H1 (cell line): ENCODE data around the gene ADGRV1. TPM values are rescaled to one million over a fixed set of nuclear protein-coding genes. Genes with fewer than 3 reads are reported as not detected.

Source experiments
- CTCF ChIA-PET: fragments of 300-600 bp; sonication (Branson Sonifier 250); formaldehyde crosslinking; loops from one replicate; lab custom pipeline; 2021; ENCODE audit not compliant: partially characterized antibody; lab: Charles Lee
- POLR2A ChIA-PET: fragments of 300-600 bp; sonication (Branson Sonifier 250); formaldehyde crosslinking; loops from one replicate; lab custom pipeline; 2021; ENCODE audit warnings: inconsistent platforms; ENCODE audit not compliant: partially characterized antibody; lab: Charles Lee
- DNase-seq, 2 experiments: peaks; one replicate each; pipeline versions ENCODE4 v3.0.0 to v3.0.0-alpha.2; 2010 to 2022; ENCODE audit warnings: low spot score in 2 of 2, low read depth in 1 of 2, mixed read lengths in 1 of 2
- FAIRE-seq: peaks from 2 replicates; lab custom pipeline; 2011; peaks lifted over from hg19 to GRCh38; lab: Jason Lieb, UNC
- H2AFZ ChIP-seq: 2 replicates; pipeline ENCODE4 v1.8.1; 2012; ENCODE audit warnings: low read length, inconsistent platforms
- H2AK5ac ChIP-seq: 2 replicates; pipeline ENCODE4 v1.6.1; 2013; ENCODE audit warnings: low read depth, low read length
- H2BK120ac ChIP-seq: replicated peaks from 2 replicates; pipeline ENCODE3; 2013; ENCODE audit warnings: low read depth, low read length, inconsistent platforms
- H2BK12ac ChIP-seq: 2 replicates; pipeline ENCODE4 v1.6.1; 2013; ENCODE audit warnings: low read depth, low read length
- H2BK15ac ChIP-seq: 2 replicates; pipeline ENCODE4 v1.6.1; 2013; ENCODE audit warnings: low read length
- H2BK20ac ChIP-seq: 2 replicates; pipeline ENCODE4 v1.6.1; 2013; ENCODE audit warnings: low read length
- H2BK5ac ChIP-seq: 2 replicates; pipeline ENCODE4 v1.6.1; 2013; ENCODE audit warnings: low read depth, low read length
- H3K14ac ChIP-seq: 2 replicates; pipeline ENCODE4 v1.6.1; 2013; ENCODE audit warnings: inconsistent platforms; ENCODE audit not compliant: insufficient read length
- H3K18ac ChIP-seq: 2 replicates; pipeline ENCODE4 v1.6.1; 2013; ENCODE audit warnings: low read length; ENCODE audit errors: extremely low read depth
- H3K23ac ChIP-seq: 2 replicates; pipeline ENCODE4 v1.6.1; 2013; ENCODE audit warnings: inconsistent platforms; ENCODE audit not compliant: insufficient read length
- H3K23me2 ChIP-seq: 2 replicates; pipeline ENCODE4 v1.6.1; 2013; ENCODE audit warnings: low read depth, low read length
- H3K27ac ChIP-seq: 2 replicates; pipeline ENCODE4 v1.6.1; 2011; ENCODE audit warnings: low read depth, low read length, inconsistent platforms
- H3K27me3 ChIP-seq, 4 experiments: replicated peaks in 1 of 4; 1 replicate in 1 of 4; 2 replicates in 3 of 4; pipeline versions ENCODE4 v1.6.1 to v1.8.1; 2011 to 2013; ENCODE audit warnings: low read length in 3 of 4, mild to moderate bottlenecking in 3 of 4, inconsistent platforms in 2 of 4, mixed read lengths in 2 of 4, moderate library complexity in 1 of 4; ENCODE audit not compliant: control insufficient read depth in 3 of 4, insufficient read depth in 3 of 4; ENCODE audit errors: extremely low read depth in 1 of 4
- H3K36me3 ChIP-seq, 4 experiments: 2 replicates each; pipeline versions ENCODE4 v1.6.1 to v1.8.1; 2011 to 2013; ENCODE audit warnings: mild to moderate bottlenecking in 4 of 4, low read length in 3 of 4, moderate library complexity in 2 of 4, control low read depth in 1 of 4, inconsistent platforms in 1 of 4; ENCODE audit not compliant: insufficient read depth in 4 of 4, control insufficient read depth in 2 of 4
- H3K4ac ChIP-seq: replicated peaks from 2 replicates; pipeline ENCODE3; 2013; ENCODE audit warnings: low read length, low read depth, mixed read lengths, inconsistent platforms; ENCODE audit not compliant: insufficient read length
- H3K4me1 ChIP-seq, 4 experiments: replicated peaks in 1 of 4; 1 replicate in 1 of 4; 2 replicates in 3 of 4; pipeline versions ENCODE4 v1.6.1 to v1.8.1; 2011 to 2013; ENCODE audit warnings: low read length in 3 of 4, inconsistent platforms in 2 of 4, mixed read lengths in 1 of 4; ENCODE audit not compliant: insufficient read depth in 4 of 4, control insufficient read depth in 3 of 4
- H3K4me2 ChIP-seq, 2 experiments: 2 replicates each; pipeline versions ENCODE4 v1.6.1 to v1.8.1; 2011 to 2013; ENCODE audit warnings: low read depth in 2 of 2, low read length in 2 of 2, control low read depth in 1 of 2, inconsistent platforms in 1 of 2, mild to moderate bottlenecking in 1 of 2; ENCODE audit not compliant: insufficient read depth in 1 of 2
- H3K4me3 ChIP-seq, 4 experiments: fragments of 200-600, 300-600 bp in 1 of 4; sonication (generic), shearing (Covaris generic), sonication (Bioruptor Twin) in 1 of 4; 2 replicates each; pipeline versions ENCODE4 v1.5.1 to v1.8.1; 2011 to 2016; ENCODE audit warnings: low read length in 4 of 4, low read depth in 3 of 4, control low read depth in 2 of 4, inconsistent platforms in 2 of 4, mild to moderate bottlenecking in 2 of 4, mixed read lengths in 1 of 4, moderate library complexity in 1 of 4; ENCODE audit not compliant: insufficient read depth in 2 of 4; ENCODE audit errors: extremely low read depth in 1 of 4
- H3K56ac ChIP-seq: replicated peaks from 2 replicates; pipeline ENCODE3; 2013; ENCODE audit warnings: low read depth, mild to moderate bottlenecking, mixed read lengths, low read length, inconsistent platforms; ENCODE audit not compliant: insufficient read length
- H3K79me1 ChIP-seq: 2 replicates; pipeline ENCODE4 v1.6.1; 2013; ENCODE audit warnings: low read depth, low read length, control low read depth
- H3K79me2 ChIP-seq, 2 experiments: 2 replicates each; pipeline versions ENCODE4 v1.6.1 to v1.8.1; 2012 to 2013; ENCODE audit warnings: low read length in 2 of 2, mild to moderate bottlenecking in 2 of 2, inconsistent platforms in 1 of 2; ENCODE audit not compliant: insufficient read depth in 2 of 2, control insufficient read depth in 1 of 2
- H3K9ac ChIP-seq, 4 experiments: replicated peaks in 1 of 4; 1 replicate in 1 of 4; 2 replicates in 3 of 4; pipeline versions ENCODE4 v1.6.1 to v1.8.1; 2011 to 2013; ENCODE audit warnings: low read depth in 3 of 4, low read length in 3 of 4, control low read depth in 2 of 4, mild to moderate bottlenecking in 2 of 4, moderate library complexity in 2 of 4, inconsistent platforms in 1 of 4; ENCODE audit errors: extremely low read depth in 1 of 4
- H3K9me3 ChIP-seq, 2 experiments: 2 replicates each; pipeline versions ENCODE4 v1.6.1 to v1.8.1; 2012 to 2013; ENCODE audit warnings: mild to moderate bottlenecking in 2 of 2, moderate library complexity in 2 of 2, control low read depth in 1 of 2, inconsistent platforms in 1 of 2, low read depth in 1 of 2, low read length in 1 of 2, mixed read lengths in 1 of 2; ENCODE audit not compliant: insufficient read depth in 2 of 2
- H4K20me1 ChIP-seq, 2 experiments: replicated peaks in 1 of 2; 2 replicates each; pipeline versions ENCODE3 to v1.8.1; 2011 to 2013; ENCODE audit warnings: inconsistent platforms in 2 of 2, low read length in 2 of 2, mild to moderate bottlenecking in 1 of 2; ENCODE audit not compliant: insufficient read depth in 2 of 2, control insufficient read depth in 1 of 2
- H4K5ac ChIP-seq: 2 replicates; pipeline ENCODE4 v1.6.1; 2013; ENCODE audit warnings: low read length, low read depth, mixed read lengths, inconsistent platforms; ENCODE audit not compliant: insufficient read length
- H4K8ac ChIP-seq: 2 replicates; pipeline ENCODE4 v1.8.0; 2013; ENCODE audit warnings: mild to moderate bottlenecking, moderate library complexity, low read length, inconsistent platforms; ENCODE audit not compliant: insufficient read depth; ENCODE audit errors: extremely low read depth
- H4K91ac ChIP-seq: replicated peaks from 2 replicates; pipeline ENCODE3; 2013; ENCODE audit warnings: low read length, mixed read lengths, inconsistent platforms; ENCODE audit not compliant: insufficient read length
- BACH1 ChIP-seq: IDR thresholded peaks from 2 replicates; pipeline ENCODE4 v1.6.1; 2012; ENCODE audit warnings: low read length, improper control_type of control experiment
- CBX8 ChIP-seq: fragments of 300-800, 300-1000 bp; sonication (generic); IDR thresholded peaks from 2 replicates; pipeline ENCODE4 v1.7.1; 2016; ENCODE audit warnings: low read depth, low read length, borderline replicate concordance
- JUN ChIP-seq: IDR thresholded peaks from 2 replicates; pipeline ENCODE4 v1.6.1; 2011; ENCODE audit warnings: low read depth, mild to moderate bottlenecking, improper control_type of control experiment, low read length
- POU5F1 ChIP-seq: IDR thresholded peaks from 2 replicates; pipeline ENCODE4 v1.6.1; 2011; ENCODE audit warnings: low read depth, mild to moderate bottlenecking, low read length, moderate library complexity
- SIX5 ChIP-seq: IDR thresholded peaks from 2 replicates; pipeline ENCODE4 v1.6.1; 2011; ENCODE audit warnings: mild to moderate bottlenecking, low read depth, low read length
- SRF ChIP-seq: IDR thresholded peaks from 2 replicates; pipeline ENCODE4 v1.6.1; 2011; ENCODE audit warnings: mild to moderate bottlenecking, low read depth, low read length, moderate library complexity
- whole genome bisulfite sequencing, 2 experiments: shearing (Covaris generic) in 1 of 2; methylation state at CpG; one replicate each; pipeline versions ENCODE4 v1.1.6 to v1.1.7; 2013 to 2015; ENCODE audit warnings: low lambda C conversion rate in 2 of 2, mixed read lengths in 2 of 2, inconsistent platforms in 1 of 2, low coverage in 1 of 2, missing lambda C conversion rate in 1 of 2; ENCODE audit not compliant: insufficient replicate concordance in 2 of 2, insufficient coverage in 1 of 2, insufficient read length in 1 of 2; ENCODE audit errors: extremely low coverage in 1 of 2, missing lambda C conversion rate in 1 of 2; 5-methylcytosine and 5-hydroxymethylcytosine counted together
- polyA plus RNA-seq, 7 experiments: library from polyadenylated mRNA; depleted of rRNA in 3 of 7; stranded (reverse) in 5 of 7; unstranded in 2 of 7; fragments of >200 nt in 5 of 7; fragments of 200-250 nt in 2 of 7; gene quantifications; 1 replicate in 5 of 7; 2 replicates in 1 of 7; 4 replicates in 1 of 7; pipeline versions ENCODE4 v1.2.1 to v1.2.3, GENCODE V29; 2011 to 2013; ENCODE audit warnings: missing spikeins in 2 of 7, mixed read lengths in 2 of 7
- total RNA-seq: library from RNA; stranded (reverse); fragmentation: NEBNext Ultra II Directional; extraction: Animal tissue kit (Norgen Biotek cat#: 25700); gene quantifications from 2 replicates; pipeline ENCODE4 v1.2.1, GENCODE V29; 2021
- TF ChIP-seq, protein P1 (sequence below): IDR thresholded peaks from 2 replicates; pipeline ENCODE4 v1.6.1; 2012; ENCODE audit warnings: inconsistent platforms

Gene ADGRV1
- total and polyA plus RNA-seq, 2 of the 8 experiments (the other 6 are each of a cell fraction or from before 2014, with no cell fraction given): 53.1 to 62.2 TPM

DNA sequence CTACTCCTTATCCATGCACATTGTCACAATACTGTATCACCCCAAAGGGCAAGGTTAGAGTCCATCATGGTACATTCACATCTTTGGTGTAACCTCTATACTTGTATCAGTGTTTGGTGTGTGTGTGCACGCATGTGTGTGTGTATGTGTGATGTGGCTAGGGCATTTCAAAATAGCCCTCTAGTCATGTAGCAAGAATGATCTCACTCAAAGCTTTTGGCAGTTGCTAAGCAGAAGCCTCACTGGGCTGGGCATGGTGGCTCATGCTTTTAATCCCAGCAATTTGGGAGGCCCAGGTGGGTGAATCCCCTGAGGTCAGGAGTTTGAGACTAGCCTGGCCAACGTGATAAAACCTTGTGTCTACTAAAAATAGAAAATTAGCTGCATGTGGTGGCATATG, 245.3 kb downstream of the ADGRV1 start:
- H3K23ac ChIP-seq: no peak overlapping the region
- H4K8ac ChIP-seq: no peak overlapping the region
- TF ChIP-seq BACH1 (no peak), JUN (no peak), SRF (no peak), POU5F1 (no peak), CBX8 (no peak), SIX5 (no peak)
- TF ChIP-seq, protein P1, sequence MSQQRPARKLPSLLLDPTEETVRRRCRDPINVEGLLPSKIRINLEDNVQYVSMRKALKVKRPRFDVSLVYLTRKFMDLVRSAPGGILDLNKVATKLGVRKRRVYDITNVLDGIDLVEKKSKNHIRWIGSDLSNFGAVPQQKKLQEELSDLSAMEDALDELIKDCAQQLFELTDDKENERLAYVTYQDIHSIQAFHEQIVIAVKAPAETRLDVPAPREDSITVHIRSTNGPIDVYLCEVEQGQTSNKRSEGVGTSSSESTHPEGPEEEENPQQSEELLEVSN: no peak
- no peak overlapping the region for H2AFZ ChIP-seq
- FAIRE-seq (no peak), DNase-seq (no peak)
- H3K4me2 ChIP-seq: no peak overlapping the region
- H3K9ac ChIP-seq: no peak overlapping the region
- peaks cover 0 to 2% of the 10 kb centered on the region in 2 experiments for H4K20me1 ChIP-seq
- no peak overlapping the region for H2BK20ac ChIP-seq
- H3K36me3 ChIP-seq: peaks cover 0 to 30% (median 4%) of the 10 kb centered on the region in 4 experiments; a peak in 6 of 8 replicates
- no peak overlapping the region for H3K18ac ChIP-seq
- WGBS, 2 experiments: 93% methylated on average over 2 of the region's 2 CpGs; no CpG with 5 or more reads in 1 of the 2 experiments
- H3K4ac ChIP-seq: no peak overlapping the region
- no peak overlapping the region for H2BK5ac ChIP-seq
- H2AK5ac ChIP-seq: no peak overlapping the region
- no peak overlapping the region for H4K91ac ChIP-seq
- no peak overlapping the region for H2BK12ac ChIP-seq
- ChIA-PET POLR2A (no interaction called here), CTCF (interaction anchor here (0.6 to 4.3 kb wide), 8 partner anchors 10 to 957 kb away, joined by 3 to 25 read pairs (median 8); no protein-coding TSS in a partner anchor)
- H3K9me3 ChIP-seq: no peaks in the 10 kb centered on the region; a peak in 1 of 4 replicates
- no peaks in the 10 kb centered on the region for H3K79me2 ChIP-seq
- no peak overlapping the region for H2BK120ac ChIP-seq
- no peaks in the 10 kb centered on the region for H3K79me1 ChIP-seq
- no peaks in the 10 kb centered on the region for H3K27me3 ChIP-seq
- no peak overlapping the region for H3K56ac ChIP-seq
- H3K23me2 ChIP-seq: no peaks in the 10 kb centered on the region
- H4K5ac ChIP-seq: no peak overlapping the region
- H3K14ac ChIP-seq: no peak overlapping the region
- no peak overlapping the region for H3K4me3 ChIP-seq
- no peaks in the 10 kb centered on the region for H3K4me1 ChIP-seq
- no peak overlapping the region for H2BK15ac ChIP-seq
- H3K27ac ChIP-seq: no peak overlapping the region; the same call in 1 of the 2 replicates
